Glutamatergic neuron (in vitro differentiated cells): ENCODE results near the gene GORASP1. TPM values are rescaled to one million over a fixed set of nuclear protein-coding genes. Genes with fewer than 3 reads are reported as not detected.

Source experiments
- DNase-seq: peaks from one replicate; pipeline ENCODE4 v3.0.0; 2022
- H3K27ac Mint-ChIP-seq: one replicate; pipeline ENCODE4 v1.8.0; 2020; ENCODE audit warnings: mild to moderate bottlenecking, mixed read lengths, inconsistent platforms; ENCODE audit not compliant: unreplicated experiment
- H3K27me3 Mint-ChIP-seq: one replicate; pipeline ENCODE4 v1.8.0; 2020; ENCODE audit warnings: mild to moderate bottlenecking, moderate library complexity, mixed read lengths, inconsistent platforms; ENCODE audit not compliant: unreplicated experiment
- H3K36me3 Mint-ChIP-seq: one replicate; pipeline ENCODE4 v1.8.0; 2020; ENCODE audit warnings: mild to moderate bottlenecking, mixed read lengths, inconsistent platforms; ENCODE audit not compliant: unreplicated experiment
- H3K4me1 Mint-ChIP-seq: one replicate; pipeline ENCODE4 v1.8.0; 2020; ENCODE audit warnings: mild to moderate bottlenecking, low read depth, mixed read lengths, inconsistent platforms; ENCODE audit not compliant: unreplicated experiment
- H3K4me3 Mint-ChIP-seq: one replicate; pipeline ENCODE4 v1.8.0; 2020; ENCODE audit warnings: mild to moderate bottlenecking, mixed read lengths, inconsistent platforms; ENCODE audit not compliant: unreplicated experiment
- H3K9me3 Mint-ChIP-seq: one replicate; pipeline ENCODE4 v1.8.0; 2020; ENCODE audit warnings: mild to moderate bottlenecking, moderate library complexity, mixed read lengths, inconsistent platforms; ENCODE audit not compliant: unreplicated experiment
- microRNA-seq: library from miRNA; unstranded; fragments of <30 nt; microRNA quantifications from one replicate; pipeline ENCODE4, GENCODE V29; 2020; ENCODE audit not compliant: unreplicated experiment
- total RNA-seq: library from RNA; stranded (reverse); fragmentation: NEBNext Ultra II Directional; extraction: Animal tissue kit (Norgen Biotek cat#: 25700); gene quantifications from one replicate; pipeline ENCODE4 v1.2.1, GENCODE V29; 2021; ENCODE audit not compliant: unreplicated experiment
- TF ChIP-seq, protein P1 (sequence below): fragments of 200-600 bp; sonication (generic); IDR thresholded peaks from one replicate; pipeline ENCODE4 v1.5.0; 2021; ENCODE audit not compliant: partially characterized antibody, unreplicated experiment

GORASP1 gene
- total RNA-seq, 1 donor from 2014 or later = 44.6 TPM

DNA sequence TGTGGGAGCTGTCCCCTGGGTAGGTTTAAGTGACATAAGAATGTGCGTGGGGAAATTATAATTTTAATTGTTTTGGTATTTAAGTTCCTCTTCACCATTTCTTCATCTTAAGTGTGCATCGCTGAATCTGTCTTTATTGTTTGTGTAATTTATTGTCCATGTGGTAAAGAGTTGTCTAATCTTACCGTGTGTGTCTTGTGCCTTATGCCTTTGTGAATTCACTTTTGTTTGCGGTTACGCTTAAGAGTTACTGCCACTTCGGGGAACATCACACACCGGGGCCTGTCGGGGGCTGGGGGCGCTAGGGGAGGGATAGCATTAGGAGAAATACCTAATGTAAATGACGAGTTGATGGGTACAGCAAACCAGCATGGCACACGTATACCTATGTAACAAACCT is 54.8 kb downstream of the GORASP1 start:
- peaks cover 8% of the 10 kb centered on the region for H3K4me1 Mint-ChIP-seq

DNA sequence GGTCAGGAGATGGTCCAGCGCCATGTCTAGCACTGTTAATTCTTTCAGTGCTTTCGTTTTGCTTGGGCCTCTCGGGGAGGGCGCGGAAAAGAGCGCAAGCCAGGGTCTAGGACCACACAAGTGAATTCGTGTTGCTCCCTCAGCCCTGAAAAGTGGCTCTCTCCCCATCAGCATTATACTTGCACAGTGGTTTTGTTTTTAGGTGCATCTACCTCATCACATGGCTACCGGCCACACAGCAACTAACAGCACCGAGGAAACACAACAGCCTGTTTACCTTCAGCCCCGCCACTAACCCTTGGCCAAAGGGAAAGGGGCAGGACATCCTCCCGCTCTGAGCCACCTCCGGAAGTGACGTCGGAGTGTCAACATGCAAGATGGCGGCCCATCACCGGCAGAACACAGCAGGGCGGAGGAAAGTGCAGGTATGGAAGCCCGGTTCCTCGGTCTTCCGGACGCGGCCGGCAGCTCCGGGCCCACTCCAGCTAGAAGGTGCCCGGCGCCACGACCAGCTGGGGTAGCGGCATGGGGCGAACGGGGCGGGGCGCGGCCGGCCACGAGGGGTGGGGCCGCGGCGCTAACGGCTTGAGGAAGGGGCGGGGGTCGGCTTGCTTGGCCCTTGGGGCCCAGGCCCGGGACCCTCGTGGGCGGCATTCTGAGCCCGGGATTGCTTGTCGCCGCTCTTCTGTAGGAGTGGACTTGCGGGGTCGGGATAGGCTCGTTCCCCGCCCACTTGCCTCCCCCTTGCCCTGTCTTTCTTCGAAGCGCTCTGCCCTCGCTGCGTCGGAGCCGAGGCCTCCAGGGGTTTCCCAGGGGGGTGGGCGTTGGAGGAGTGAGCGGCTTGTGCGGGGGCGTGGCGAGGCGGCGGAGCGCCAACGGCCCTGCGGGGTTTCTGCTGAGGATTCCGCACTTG is 55.5 kb downstream of the GORASP1 start, which contains the start of the genes SCN11A and WDR48:
Gene SCN11A, minus strand, starts transcription at position 296 of the 913 bp plus-strand sequence. CDS start 101,582 bp downstream, outside the sequence.
Gene WDR48, plus strand, starts transcription at position 368 of the 913 bp plus-strand sequence. Its CDS starts 10 bp downstream, at position 378.
- peak within 1 kb of the TSS; percentile 98 for H3K4me3 Mint-ChIP-seq
- peaks cover 3% of the 10 kb centered on the region for H3K27me3 Mint-ChIP-seq
- H3K4me1 Mint-ChIP-seq = peaks cover 8% of the 10 kb centered on the region
- TF ChIP-seq, protein P1, sequence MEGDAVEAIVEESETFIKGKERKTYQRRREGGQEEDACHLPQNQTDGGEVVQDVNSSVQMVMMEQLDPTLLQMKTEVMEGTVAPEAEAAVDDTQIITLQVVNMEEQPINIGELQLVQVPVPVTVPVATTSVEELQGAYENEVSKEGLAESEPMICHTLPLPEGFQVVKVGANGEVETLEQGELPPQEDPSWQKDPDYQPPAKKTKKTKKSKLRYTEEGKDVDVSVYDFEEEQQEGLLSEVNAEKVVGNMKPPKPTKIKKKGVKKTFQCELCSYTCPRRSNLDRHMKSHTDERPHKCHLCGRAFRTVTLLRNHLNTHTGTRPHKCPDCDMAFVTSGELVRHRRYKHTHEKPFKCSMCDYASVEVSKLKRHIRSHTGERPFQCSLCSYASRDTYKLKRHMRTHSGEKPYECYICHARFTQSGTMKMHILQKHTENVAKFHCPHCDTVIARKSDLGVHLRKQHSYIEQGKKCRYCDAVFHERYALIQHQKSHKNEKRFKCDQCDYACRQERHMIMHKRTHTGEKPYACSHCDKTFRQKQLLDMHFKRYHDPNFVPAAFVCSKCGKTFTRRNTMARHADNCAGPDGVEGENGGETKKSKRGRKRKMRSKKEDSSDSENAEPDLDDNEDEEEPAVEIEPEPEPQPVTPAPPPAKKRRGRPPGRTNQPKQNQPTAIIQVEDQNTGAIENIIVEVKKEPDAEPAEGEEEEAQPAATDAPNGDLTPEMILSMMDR = no peak
- H3K9me3 Mint-ChIP-seq = peaks cover 5% of the 10 kb centered on the region
- DNase-seq = peak; percentile 91
- no peaks in the 10 kb centered on the region for H3K36me3 Mint-ChIP-seq
- H3K27ac Mint-ChIP-seq = peak within 1 kb of the TSS; percentile 97

More for the DNA sequence above, 54.8 kb downstream of the GORASP1 start:
- Mint-ChIP-seq H3K9me3 (peaks cover 5% of the 10 kb centered on the region), H3K36me3 (no peaks in the 10 kb centered on the region), H3K27ac (peak overlapping the region; percentile 93), H3K27me3 (peaks cover 3% of the 10 kb centered on the region), H3K4me3 (peak overlapping the region; percentile 98)
- TF ChIP-seq, protein P1 = no peak
- DNase-seq = no peak

DNA sequence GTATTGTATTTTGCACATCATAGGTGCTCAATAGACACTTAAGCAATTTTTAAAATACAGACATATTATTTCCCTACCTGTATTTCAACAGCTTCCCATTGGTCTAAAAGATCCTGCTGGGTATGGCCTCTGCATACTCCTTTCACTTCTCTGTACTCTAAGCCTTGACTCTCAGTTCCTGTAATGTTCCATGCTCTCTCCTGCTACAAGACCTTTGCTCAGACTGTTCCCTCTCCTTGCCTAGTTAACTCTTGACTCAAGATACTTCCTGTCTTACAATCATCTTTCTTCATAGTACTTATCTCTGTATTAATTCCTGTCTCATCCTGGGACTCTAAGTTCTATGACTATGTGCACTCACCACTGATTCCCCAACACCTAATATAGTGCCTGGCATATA is 57.4 kb downstream of the GORASP1 start:
- Mint-ChIP-seq H3K9me3 (peaks cover 5% of the 10 kb centered on the region), H3K36me3 (no peaks in the 10 kb centered on the region), H3K27me3 (peaks cover 3% of the 10 kb centered on the region), H3K4me1 (no peaks in the 10 kb centered on the region), H3K4me3 (no peak overlapping the region), H3K27ac (no peak overlapping the region)
- TF ChIP-seq, protein P1 = no peak
- DNase-seq = no peak

Small RNA genes lying within 50 kb of the gene (microRNA-seq; reads per million reads assigned to microRNA genes)
- gene MIR6822 = 1.1 reads per million

Other genes starting within 250 kb of the GORASP1 start
- 0.78 TPM for gene SCN11A, start 55.7 kb downstream of the GORASP1 start, total RNA-seq
- gene WDR48, start 55.6 kb downstream of the GORASP1 start, total RNA-seq = 64.3 TPM
- 7.8 TPM for gene TTC21A, start 53 bp upstream of the GORASP1 start, total RNA-seq
- 11.1 TPM for gene CSRNP1, start 46.0 kb upstream of the GORASP1 start, total RNA-seq
- gene XIRP1, start 85.0 kb upstream of the GORASP1 start, total RNA-seq = 0.34 TPM
- gene CX3CR1, start 172.4 kb upstream of the GORASP1 start, total RNA-seq = not detected
- gene CCR8, start 222.1 kb upstream of the GORASP1 start, total RNA-seq = not detected